ENCODE measurements around the gene RPTOR.

GRCh38 chr17:80803451-80804428, 259.1 kb downstream of the RPTOR start:
- TF ChIP-seq CTCF (IDR thresholded peaks at IDR 0.05; ENCODE audit: insufficient read depth, low read depth, low read length) (no peak), EZH2 (IDR thresholded peaks at IDR 0.05; ENCODE audit: insufficient read depth, low read length) (no peak)
